HG03571 (cell line): ENCODE data around the gene ADH5.
"Not testable (repeated sequence)": the region's sequence is repeated elsewhere in the genome, so short reads cannot be mapped to it uniquely, and the experiment has no call there.

Experiments used
- ATAC-seq: cut with Tn5 transposase; IDR thresholded peaks from one replicate; pipeline ENCODE4 v1.9.1; 2021; ENCODE audit not compliant: unreplicated experiment

ADH5 gene

DNA sequence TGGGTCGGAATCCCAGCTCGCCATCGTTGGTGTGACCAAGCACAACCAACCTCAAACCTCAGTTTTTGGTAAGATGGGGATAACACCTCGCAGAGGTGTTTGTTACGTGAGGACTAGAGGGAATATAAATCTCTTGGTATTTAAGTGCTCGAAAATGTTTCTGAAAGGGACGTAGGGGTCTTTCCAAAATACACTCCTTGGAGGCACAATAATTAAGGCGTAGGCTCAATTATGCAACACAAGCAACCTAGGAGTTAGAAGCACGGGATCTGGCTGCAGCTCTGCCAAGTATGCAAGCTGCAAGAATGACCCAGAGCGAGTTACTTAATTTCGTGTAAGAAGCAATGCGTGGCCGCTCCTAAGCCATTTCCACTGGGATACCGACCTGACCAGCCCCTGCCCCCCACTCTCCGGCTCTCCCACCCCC is 552 bp downstream of the ADH5 start:
- peak; percentile 27 for ATAC-seq

DNA sequence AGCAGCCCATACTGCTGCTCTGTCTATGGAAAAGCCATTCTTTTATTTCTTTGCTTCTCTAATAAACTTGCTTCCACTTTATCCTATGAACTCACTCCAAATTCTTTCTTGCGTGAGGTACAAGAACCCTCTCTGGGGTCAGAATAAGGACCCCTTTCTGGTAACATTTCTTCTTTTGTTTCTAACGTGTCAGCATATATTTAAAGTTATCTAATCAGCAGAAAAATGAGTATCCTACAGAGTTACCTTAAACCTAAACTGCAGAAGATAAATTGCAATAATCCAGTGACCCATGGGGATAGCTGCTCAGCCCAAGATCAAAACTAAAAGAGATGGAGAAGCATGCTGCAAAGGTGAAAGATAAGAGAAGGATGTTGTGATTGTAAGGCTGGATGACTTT is 4.0 kb downstream of the ADH5 start:
- ATAC-seq, result no peak

DNA sequence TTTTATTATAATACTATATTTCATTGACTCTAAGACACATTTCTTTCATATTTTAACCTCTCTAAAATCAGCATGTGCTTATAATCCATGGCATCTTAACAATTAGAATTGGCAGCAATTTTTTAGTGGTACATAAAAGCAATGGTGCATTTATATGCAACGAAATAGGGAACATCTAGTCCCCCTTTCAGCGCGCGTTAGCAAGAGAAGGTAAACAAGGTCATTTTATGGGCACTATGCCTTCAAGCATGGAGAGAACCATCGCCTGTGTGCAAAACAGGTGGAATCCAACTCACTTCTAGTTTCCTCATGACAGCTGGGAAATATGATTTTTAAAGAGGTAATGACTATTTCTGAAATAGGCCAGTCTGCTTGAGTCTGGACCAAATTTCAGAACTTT is 6.4 kb downstream of the ADH5 start:
- ATAC-seq, result no peak

DNA sequence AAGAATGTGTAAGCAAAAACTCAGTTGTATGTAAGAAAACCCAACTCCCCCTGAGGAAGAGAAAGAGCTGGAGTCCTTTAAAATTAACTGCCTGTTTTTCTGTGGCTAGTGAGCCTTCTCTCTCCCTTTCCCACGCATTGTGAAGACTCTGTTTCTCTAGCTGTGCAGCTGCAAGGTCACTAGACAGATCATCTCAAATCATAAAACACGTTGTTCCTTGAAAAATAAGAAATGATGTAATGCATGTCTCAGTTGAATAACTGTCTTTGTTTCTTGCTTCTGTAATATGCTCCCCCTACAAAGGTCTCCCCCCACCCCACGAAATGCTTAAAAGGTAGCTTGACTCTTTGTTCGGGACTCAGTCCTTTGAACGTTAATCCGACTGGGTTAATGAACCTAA is 7.7 kb downstream of the ADH5 start:
- ATAC-seq, result not testable (repeated sequence)

DNA sequence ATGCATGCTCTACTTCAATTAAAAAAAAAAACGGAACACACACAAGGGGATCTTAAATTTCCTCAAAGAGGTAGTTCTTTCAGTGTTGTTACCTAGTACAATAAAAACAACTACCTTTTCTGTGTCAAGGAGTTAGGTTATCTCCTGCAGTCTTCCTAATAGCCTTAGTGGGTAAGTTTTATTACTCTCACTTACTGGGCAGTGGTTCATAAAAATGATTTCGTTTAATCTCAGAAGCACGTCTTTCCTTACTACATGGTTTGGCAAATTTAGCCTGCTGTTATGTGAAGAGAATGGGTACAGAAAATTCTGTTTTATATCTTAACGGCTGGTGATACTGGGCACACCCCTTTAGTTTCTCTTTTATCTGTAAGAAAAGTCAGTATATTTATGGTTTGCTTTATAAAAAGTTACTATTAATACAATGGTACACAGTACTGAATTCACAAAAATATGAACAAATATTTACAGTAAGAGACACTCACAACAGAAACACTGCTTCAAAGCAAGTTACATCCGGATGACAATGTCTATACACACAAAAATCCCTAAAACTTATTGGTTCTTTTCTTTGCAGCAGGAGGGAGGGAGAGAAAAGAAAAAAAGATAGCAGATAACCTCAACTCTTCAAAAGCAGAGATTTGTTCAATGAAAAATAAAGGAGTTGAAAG is 8.8 kb downstream of the ADH5 start:
- ATAC-seq, result no peak

DNA sequence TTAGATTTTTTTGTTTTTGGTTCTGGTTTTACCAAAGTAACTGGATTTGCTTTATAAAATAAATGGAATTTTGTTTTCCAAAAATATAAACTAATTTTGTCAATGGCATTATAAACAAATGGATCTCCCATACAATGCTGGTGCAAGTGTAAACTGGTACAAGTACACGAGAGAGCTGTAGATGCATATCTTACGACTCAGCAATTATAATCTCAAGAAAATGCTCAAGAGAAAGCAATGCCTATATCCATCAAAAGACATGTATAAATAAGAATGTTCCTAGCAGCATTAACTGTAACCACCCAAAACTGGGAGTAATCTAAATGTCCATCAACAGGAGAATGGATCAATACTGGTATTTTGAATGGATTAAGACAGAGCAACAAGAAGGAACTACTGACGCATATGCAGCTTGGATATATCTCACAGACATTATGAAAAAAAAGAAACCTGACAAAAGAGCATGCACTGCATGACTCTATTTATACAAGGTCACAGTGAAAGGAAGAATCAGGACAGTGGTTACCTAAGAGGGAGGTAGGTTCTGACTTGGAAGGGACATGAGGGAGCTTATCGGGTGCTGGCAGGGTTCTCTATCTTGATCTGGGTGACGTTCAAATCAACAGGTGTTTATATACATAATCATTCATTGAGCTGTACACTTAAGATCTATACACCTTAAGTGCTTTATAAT is 9.5 kb downstream of the ADH5 start:
- no peak for ATAC-seq

DNA sequence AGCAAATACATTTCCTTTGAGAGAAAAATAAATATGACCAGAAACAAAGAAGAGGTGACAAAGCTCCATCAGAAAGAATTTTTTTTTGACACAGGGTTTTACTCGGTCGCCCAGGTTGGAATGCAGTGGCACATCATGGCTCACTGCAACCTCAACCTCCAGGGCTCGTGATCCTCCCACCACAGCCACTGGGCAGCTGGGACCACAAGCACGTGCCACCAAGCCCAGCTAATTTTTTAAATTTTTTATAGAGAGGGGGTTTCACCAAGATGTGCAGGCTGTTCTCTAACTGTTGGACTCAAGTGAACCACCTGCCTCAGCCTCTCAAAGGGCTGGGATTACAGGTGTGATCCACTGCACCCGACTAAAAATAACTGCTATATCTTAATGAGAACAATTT is 10.3 kb downstream of the ADH5 start:
- no peak for ATAC-seq

DNA sequence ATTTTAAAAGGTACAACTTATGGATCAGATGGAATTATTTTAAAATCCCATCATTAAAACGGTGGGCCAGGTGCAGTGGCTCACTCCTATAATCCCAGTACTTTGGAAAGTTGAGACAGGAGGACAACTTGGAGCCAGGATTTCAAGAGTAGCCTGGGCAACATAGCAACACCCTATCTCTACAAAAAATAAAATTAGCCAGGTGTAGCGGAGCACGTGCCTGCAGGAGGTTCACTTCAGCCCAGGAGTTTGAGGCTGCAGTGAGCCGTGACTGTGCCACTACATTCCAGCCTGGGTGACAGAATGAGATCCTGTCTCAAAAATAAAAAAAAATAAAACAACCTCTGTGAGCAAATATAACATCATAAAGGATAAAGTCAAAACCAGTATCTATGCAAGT is 11.4 kb downstream of the ADH5 start:
- ATAC-seq, result no peak

DNA sequence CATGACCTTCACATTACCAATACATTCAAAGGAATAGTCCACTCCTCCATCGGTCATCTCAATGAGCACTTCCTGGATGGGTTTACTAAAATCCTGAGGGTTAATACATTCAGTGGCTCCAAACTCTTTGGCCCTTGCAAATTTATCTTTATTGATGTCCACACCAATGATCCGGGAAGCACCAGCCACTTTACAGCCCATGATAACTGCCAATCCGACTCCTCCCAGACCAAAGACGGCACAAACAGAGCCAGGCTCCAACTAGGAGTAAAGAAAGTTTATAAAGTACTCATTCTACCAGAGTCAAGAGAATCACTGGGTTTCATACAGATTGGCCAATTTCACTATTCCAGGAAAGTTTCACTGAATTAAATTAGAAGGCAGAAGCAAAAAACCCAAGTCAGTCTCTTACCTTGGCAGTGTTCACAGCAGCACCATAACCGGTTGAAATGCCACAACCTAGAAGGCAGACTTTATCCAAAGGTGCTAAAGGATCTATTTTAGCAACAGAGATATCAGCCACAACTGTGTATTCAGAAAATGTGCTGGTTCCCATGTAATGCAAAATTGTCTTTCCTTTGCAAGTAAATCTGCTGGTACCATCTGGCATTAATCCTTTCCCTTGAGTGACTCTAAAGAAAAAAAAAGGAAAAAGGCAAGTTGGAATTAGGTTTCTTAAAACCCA is 12.2 kb downstream of the ADH5 start:
- ATAC-seq, result no peak

DNA sequence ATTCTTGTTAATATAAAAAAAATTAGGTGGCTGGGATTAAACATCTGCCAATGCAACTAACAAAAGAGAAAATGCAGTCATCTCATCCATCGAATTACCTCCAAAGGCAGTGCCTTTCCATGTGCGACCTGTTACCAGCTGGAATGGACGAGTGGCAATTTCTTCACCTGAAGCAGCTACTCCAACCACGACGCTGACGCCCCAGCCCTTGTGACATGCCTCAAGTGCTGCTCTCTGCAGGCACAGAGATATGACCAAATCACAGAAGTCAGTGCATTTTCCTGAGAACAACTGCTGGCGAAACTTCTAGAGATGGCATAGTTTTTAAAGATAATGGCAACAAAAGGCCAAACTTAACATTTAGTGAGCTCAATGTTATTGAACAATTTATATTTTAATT is 13.8 kb downstream of the ADH5 start:
- ATAC-seq, result no peak

DNA sequence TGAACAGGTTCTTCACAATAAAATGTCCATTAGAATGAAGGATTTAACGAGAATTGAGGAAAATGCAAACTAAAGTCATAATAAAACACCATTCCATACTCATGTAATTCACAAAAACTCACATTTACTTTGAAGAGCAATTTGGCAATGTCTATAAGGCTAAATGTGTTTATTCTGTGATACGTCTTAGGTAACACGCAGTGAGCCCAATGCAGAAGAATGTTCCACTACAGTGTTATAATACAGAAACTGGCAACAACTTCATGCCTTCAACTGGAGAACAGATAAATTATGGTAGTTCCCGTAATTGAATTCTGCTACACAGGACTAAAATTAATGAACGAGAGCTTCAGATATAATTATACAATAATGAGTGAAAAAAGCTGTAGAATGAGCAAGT is 17.4 kb downstream of the ADH5 start:
- no peak for ATAC-seq

DNA sequence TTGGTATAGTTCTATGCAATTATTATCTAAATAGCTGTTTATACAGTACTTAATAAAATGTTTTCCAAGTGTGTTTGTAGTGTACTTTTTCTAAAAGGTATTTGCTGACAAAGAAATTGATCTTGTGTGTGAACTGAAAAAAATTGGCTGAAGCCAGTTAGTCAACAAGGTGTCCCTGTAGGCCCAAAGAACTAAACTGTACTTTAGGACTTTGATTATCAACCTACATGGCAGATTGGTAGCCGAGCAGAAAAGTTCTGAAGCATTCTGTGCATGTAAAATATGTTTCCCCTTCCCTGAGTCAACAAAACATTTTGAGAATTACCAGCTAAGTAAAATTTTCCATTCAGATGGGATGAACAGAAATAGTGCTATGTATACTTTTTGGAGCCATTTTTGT is 21.0 kb downstream of the ADH5 start:
- no peak for ATAC-seq

DNA sequence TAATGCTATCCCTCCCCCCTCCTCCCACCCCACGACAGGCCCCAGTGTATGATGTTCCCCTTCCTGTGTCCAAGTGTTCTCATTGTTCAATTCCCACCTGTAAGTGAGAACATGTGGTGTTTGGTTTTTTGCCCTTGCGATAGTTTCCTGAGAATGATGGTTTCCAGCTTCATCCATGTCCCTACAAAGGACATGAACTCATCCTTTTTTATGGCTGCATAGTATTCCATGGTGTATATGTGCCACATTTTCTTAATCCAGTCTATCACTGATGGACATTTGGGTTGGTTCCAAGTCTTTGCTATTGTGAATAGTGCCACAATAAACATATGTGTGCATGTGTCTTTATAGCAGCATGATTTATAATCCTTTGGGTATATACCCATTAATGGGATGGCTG is 23.1 kb downstream of the ADH5 start:
- ATAC-seq, result not testable (repeated sequence)

DNA sequence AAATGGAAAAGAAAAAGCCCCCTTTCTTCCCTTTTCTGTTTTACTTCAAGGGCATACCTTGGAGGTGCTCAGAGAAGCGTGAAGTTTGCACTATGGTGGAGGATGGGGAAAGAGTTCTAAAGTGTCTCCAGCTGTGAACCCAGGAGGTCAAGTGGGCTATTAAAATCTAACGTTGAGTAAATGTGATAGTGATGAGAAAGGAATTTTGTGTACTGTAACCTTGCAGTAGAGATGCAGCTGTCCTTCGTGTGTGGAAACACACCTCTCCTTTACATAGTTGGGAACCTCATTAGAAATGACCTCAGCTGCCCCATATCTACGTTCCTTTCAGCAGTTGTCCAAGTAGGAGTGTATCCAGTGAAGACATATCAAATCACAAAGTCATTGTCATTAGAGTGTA is 26.5 kb downstream of the ADH5 start:
- ATAC-seq, result no peak

DNA sequence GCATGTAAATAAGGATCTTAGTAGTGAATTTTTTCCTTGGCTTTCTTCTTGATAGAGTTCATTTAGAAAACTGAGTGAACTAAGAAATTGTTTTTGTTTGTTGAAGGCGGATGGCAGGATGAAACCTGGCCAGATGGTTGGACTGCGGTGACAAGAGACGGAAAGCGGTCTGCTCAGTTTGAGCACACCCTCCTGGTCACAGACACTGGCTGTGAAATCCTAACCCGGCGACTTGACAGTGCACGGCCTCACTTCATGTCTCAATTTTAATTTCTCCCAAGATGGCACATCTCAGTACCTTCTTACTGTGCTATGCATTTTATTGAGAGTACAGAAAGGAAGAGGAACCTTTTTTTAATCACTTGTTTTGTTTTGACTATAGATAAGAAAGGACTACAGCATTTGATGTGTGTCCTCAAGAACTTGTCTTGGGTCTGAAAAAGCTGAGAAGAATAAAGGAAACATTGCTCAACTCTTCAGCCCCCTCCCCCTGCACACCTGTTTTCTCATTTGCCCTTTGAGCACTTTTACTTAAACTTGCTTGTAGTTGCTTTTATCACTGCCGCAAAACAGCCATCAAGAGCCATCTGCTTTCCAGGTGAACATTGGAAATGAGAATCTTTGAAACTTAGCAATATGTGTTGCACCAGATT is 27.4 kb downstream of the ADH5 start:
- no peak for ATAC-seq

DNA sequence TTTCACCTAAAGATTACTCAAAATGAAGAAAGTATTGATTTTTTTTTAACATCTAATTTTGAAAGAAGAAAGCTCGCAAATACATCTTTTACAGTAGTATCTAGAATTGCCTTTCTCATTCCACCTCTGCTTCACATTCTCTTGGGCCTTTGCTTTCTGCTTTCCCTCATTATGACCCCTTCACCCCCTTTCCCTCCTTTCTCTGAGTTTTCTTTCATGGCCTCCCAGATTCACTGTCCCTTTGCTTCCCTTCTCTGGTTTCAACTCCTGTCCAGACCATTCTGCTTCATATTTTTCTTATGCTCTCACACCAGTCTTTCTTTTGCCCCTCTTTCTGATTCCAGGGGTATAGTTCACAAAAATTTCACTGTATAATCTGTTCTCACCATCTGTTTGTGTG is 29.0 kb downstream of the ADH5 start:
- ATAC-seq, result no peak

DNA sequence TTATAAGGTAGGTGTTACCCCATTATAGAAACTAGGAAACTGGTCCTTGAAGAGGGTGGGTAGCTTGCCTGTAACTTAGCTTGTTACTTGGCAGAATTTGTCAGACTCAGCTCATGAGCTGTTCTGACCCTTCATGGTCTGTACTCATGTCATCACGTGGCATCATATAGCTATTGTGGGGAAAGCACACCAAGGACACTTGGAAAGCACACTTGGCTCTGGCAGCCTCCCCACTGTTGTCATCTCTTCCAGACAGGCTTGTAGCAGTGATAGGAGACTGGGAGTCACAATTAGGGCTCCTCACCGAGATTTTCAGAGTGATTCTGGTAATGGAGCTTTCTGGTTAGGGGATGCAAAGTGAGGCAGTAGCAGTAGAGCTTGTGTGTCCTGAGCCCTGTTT is 30.4 kb downstream of the ADH5 start:
- ATAC-seq, result no peak

DNA sequence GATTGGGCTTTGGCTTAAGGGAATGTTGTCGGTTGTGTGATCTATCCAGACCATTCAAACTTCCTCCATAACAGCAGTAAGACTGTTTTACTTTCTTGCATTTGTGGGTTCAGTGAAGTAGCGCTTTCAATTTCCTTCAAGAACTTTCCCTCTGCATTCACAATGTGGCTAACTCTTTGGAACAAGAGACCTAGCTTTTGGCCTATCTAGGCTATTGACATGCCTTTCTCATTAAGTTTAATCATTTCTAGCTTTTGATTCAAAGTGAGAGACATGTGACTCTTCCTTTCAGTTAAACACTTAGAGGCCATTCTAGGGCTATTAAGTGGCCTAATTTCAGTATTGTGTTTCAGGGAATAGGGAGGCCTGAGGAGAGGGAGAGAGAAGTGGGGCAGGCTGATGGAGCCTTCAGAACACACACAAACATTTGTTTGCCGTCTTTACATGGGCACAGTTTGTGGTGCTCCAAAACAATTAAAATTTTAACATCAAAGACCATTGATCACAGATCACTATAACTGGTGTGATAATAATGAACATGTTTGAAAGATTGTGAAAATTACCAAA is 34.1 kb downstream of the ADH5 start:
- ATAC-seq, result peak; percentile 61

DNA sequence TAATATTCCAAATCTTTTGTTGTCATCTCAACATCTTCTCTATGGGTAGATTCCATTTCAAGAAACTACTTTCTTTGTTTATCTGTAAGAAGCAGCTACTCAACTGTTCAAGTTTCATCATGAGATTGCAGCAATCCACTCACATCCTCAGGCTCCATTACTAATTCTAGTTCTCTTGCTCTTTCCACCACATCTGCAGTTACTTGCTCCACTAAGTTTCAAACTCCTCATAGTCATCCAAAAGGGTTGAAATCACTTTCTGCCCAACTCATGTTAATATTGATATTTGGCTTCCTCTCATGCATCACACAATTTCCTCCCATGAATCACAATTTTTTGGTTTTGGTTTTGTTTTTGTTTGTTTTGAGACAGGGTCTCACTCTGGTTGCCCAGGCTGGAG is 35.7 kb downstream of the ADH5 start:
- no peak for ATAC-seq

DNA sequence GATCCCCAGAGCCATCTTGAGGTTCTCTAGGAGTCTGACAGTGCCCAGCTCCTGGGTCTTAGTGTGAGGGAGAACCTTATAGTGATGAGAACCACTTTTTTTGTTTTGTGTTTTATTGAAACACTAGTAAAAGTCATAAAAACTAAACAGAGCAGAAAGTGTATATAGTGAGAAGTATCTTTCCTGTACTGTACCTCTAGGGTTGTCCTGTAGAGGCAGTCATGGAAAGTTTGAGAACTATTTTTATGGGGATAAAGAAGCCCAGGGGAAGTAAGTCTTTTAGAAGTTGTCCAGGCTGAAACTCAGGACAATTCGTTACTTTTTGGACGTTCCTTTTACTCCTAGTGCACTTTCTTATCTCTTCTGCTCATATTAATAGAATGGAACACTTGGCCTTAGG is 40.9 kb downstream of the ADH5 start:
- no peak for ATAC-seq

DNA sequence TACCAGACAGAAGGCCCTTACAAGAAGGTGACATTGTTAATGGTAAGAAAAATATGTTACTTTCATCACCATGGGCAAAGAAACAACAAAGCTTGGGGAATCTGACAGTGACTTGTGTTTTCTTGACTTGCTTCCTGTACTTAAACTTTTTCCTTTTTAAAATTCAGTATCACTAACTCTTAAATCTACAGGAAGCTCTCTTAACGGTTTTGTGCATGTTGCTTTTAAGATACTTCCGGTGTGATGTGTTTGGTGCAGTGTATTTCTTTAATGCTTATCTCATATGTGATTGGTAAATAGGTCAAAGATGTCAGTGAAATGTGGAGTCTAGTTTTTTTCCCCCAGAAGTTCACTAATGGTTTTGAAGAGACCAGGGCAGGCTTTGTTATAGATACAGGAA is 45.2 kb downstream of the ADH5 start:
- ATAC-seq, result no peak

DNA sequence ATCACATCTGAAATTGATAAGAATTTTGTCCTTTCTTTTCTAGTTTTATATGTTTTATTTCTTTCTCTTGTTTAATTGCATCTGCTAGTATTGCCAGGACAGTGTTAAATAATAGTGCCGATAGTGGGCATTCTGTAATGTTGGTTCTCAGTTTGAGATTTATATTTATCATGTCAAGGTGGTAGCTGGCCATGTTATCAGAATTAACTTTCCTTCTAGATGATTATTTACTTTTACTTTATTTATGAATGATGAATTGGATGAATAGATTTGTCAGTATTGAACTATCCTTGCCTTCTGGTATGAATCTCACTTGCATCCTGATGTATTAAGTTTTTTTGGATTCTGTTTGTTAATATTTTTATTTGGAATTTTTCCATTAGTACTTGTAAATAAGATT is 50.4 kb downstream of the ADH5 start:
- no peak for ATAC-seq
